CD14-positive monocyte (primary cell): Measurements from ENCODE around the gene PCCB. TPM values are rescaled to one million over a fixed set of nuclear protein-coding genes. Genes with fewer than 3 reads are reported as not detected.
"Not testable (repeated sequence)": the region's sequence is repeated elsewhere in the genome, so short reads cannot be mapped to it uniquely, and the experiment has no call there.

ENCODE experiments used
- DNase-seq, 3 donors: peaks; one replicate each; pipeline ENCODE4 v3.0.0-alpha.2; 2011 to 2022
- H2AFZ ChIP-seq: 2 replicates; pipeline ENCODE4 v1.6.0; 2012; ENCODE audit warnings: mild to moderate bottlenecking, low read depth, low read length, inconsistent platforms; ENCODE audit not compliant: insufficient read depth, poor library complexity, severe bottlenecking
- H3K27ac ChIP-seq, 2 donors: 1 replicate in 1 of 2; 2 replicates in 1 of 2; pipeline ENCODE4 v1.5.1; 2012 to 2013; ENCODE audit warnings: low read length in 2 of 2, control low read depth in 1 of 2, inconsistent platforms in 1 of 2, low read depth in 1 of 2, mild to moderate bottlenecking in 1 of 2
- H3K27me3 ChIP-seq, 2 donors: one replicate each; pipeline versions ENCODE4 v1.6.0 to v1.6.1; 2011 to 2013; ENCODE audit warnings: low read length in 2 of 2; ENCODE audit not compliant: control insufficient read depth in 2 of 2, insufficient read depth in 2 of 2
- H3K36me3 ChIP-seq, 2 donors: replicated peaks in 1 of 2; 1 replicate in 1 of 2; 2 replicates in 1 of 2; pipeline versions ENCODE4 v1.5.1 to v1.6.1; 2012 to 2013; ENCODE audit warnings: low read length in 2 of 2, control low read depth in 1 of 2, inconsistent platforms in 1 of 2, mild to moderate bottlenecking in 1 of 2; ENCODE audit not compliant: insufficient read depth in 2 of 2, control insufficient read depth in 1 of 2
- H3K4me1 ChIP-seq, 2 donors: 1 replicate in 1 of 2; 2 replicates in 1 of 2; pipeline versions ENCODE4 v1.5.1 to v1.6.1; 2012 to 2013; ENCODE audit warnings: low read length in 2 of 2, control low read depth in 1 of 2, inconsistent platforms in 1 of 2, mild to moderate bottlenecking in 1 of 2, moderate library complexity in 1 of 2; ENCODE audit not compliant: insufficient read depth in 2 of 2, control insufficient read depth in 1 of 2
- H3K4me2 ChIP-seq: replicated peaks from 2 replicates; pipeline ENCODE3; 2012; ENCODE audit warnings: low read length, moderate library complexity, mild to moderate bottlenecking; ENCODE audit not compliant: poor library complexity, severe bottlenecking; ENCODE audit errors: extremely low read depth
- H3K4me3 ChIP-seq, 3 experiments: fragments of 200-600 bp in 1 of 3; sonication (generic) in 1 of 3; replicated peaks in 1 of 3; 1 replicate in 2 of 3; 2 replicates in 1 of 3; pipeline ENCODE4 v1.5.1; 2011 to 2013; ENCODE audit warnings: low read length in 3 of 3, mild to moderate bottlenecking in 3 of 3, control low read depth in 2 of 3, low read depth in 2 of 3, inconsistent platforms in 1 of 3, moderate library complexity in 1 of 3
- H3K79me2 ChIP-seq: 2 replicates; pipeline ENCODE4 v1.6.0; 2012; ENCODE audit warnings: mild to moderate bottlenecking, control low read depth, inconsistent platforms, low read length, moderate library complexity; ENCODE audit not compliant: insufficient read depth
- H3K9ac ChIP-seq: 2 replicates; pipeline ENCODE4 v1.6.0; 2017; ENCODE audit warnings: low read length, mild to moderate bottlenecking; ENCODE audit not compliant: insufficient read depth, poor library complexity, severe bottlenecking
- H3K9me3 ChIP-seq, 2 donors: replicated peaks in 1 of 2; 1 replicate in 1 of 2; 2 replicates in 1 of 2; pipeline versions ENCODE4 v1.5.1 to v1.6.1; 2012 to 2013; ENCODE audit warnings: low read length in 2 of 2, control low read depth in 1 of 2; ENCODE audit not compliant: control insufficient read depth in 1 of 2, insufficient read depth in 1 of 2
- H4K20me1 ChIP-seq: 2 replicates; pipeline ENCODE4 v1.6.0; 2012; ENCODE audit warnings: mild to moderate bottlenecking, low read length, control low read depth, moderate library complexity; ENCODE audit not compliant: insufficient read depth
- H3K27ac Mint-ChIP-seq, 7 donors: one replicate each; pipeline ENCODE4 v1.8.0; 2020; ENCODE audit warnings: mild to moderate bottlenecking in 7 of 7, mixed read lengths in 7 of 7, moderate library complexity in 6 of 7, inconsistent platforms in 2 of 7
- H3K27me3 Mint-ChIP-seq, 3 donors: one replicate each; pipeline ENCODE4 v1.8.0; 2021 to 2022; ENCODE audit warnings: low read depth in 3 of 3, mild to moderate bottlenecking in 3 of 3, mixed read lengths in 3 of 3, moderate library complexity in 3 of 3, inconsistent platforms in 1 of 3
- H3K36me3 Mint-ChIP-seq, 2 donors: one replicate each; pipeline ENCODE4 v1.8.0; 2020; ENCODE audit warnings: mixed read lengths in 2 of 2, inconsistent platforms in 1 of 2, mild to moderate bottlenecking in 1 of 2
- H3K4me1 Mint-ChIP-seq: one replicate; pipeline ENCODE4 v1.8.0; 2020; ENCODE audit warnings: mild to moderate bottlenecking, mixed read lengths
- H3K4me3 Mint-ChIP-seq, 2 donors: one replicate each; pipeline ENCODE4 v1.8.0; 2020; ENCODE audit warnings: mild to moderate bottlenecking in 2 of 2, mixed read lengths in 2 of 2, moderate library complexity in 1 of 2
- H3K9me3 Mint-ChIP-seq, 7 donors: one replicate each; pipeline ENCODE4 v1.8.0; 2020 to 2022; ENCODE audit warnings: mixed read lengths in 7 of 7, mild to moderate bottlenecking in 6 of 7, moderate library complexity in 6 of 7, inconsistent platforms in 2 of 7
- WGBS: methylation state at CpG from one replicate; pipeline ENCODE4 v1.1.5; 2013; ENCODE audit warnings: missing lambda C conversion rate; ENCODE audit not compliant: insufficient coverage; 5-methylcytosine and 5-hydroxymethylcytosine counted together
- intact Hi-C, 2 donors: fragments of 100-400 bp; cut with micrococcal nuclease; formaldehyde crosslinking; loops; one replicate each; pipeline versions ENCODE4 v1.15.0 to v1.15.1; 2023
- polyA plus RNA-seq, 3 donors: library from polyadenylated mRNA; depleted of rRNA in 1 of 3; unstranded in 2 of 3; stranded (reverse) in 1 of 3; fragments of 300-500 nt in 2 of 3; fragments of >200 nt in 1 of 3; fragmentation: Illumina TruSeq in 2 of 3; gene quantifications; 1 replicate in 2 of 3; 2 replicates in 1 of 3; pipeline ENCODE4 v1.2.3, GENCODE V29; 2012 to 2021
- TF ChIP-seq, protein P1 (sequence below): fragments of 200-600 bp; IDR thresholded peaks from one replicate; pipeline ENCODE4 v1.8.0; 2022; ENCODE audit warnings: antibody characterized with exemption, mild to moderate bottlenecking

PCCB gene
- polyA plus RNA-seq, 3 donors = 13.1 to 41.7 (median 31.6) TPM

DNA sequence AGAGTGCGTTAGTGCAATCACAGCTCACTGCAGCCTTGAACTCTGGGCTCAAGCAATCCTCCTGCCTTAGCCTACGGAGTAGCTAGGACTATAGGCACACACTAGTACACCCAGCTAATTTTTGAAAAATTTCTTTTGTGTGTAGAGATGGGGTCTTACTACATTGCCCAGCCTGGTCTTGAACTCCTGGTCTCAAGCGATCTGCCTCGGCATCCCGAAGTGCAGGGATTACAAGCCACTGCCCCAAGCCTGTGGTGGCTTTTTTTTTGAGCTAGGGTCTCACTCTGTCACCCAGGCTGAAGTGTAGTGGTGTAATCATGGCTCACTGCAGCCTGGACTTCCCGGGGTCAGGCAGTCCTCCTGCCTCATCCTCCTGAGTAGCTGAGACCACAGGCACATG, 17.1 kb downstream of the PCCB start:
- peaks cover 0 to 1% (median 0%) of the 10 kb centered on the region in 7 donors for H3K9me3 Mint-ChIP-seq
- no peaks in the 10 kb centered on the region for H3K27me3 Mint-ChIP-seq
- peaks cover 50 to 69% of the 10 kb centered on the region in 2 donors for H3K36me3 Mint-ChIP-seq
- 100% methylated on average over 3 of the region's 6 CpGs for WGBS
- Histone ChIP-seq H3K4me1 (no peaks in the 10 kb centered on the region), H3K27ac (no peak overlapping the region), H2AFZ (no peak overlapping the region), H3K9ac (no peak overlapping the region), H3K36me3 (peaks cover 23 to 52% of the 10 kb centered on the region in 2 donors), H3K27me3 (no peaks in the 10 kb centered on the region), H3K9me3 (no peaks in the 10 kb centered on the region), H3K4me3 (no peak overlapping the region), H3K79me2 (peaks cover 4% of the 10 kb centered on the region), H3K4me2 (no peak overlapping the region), H4K20me1 (no peaks in the 10 kb centered on the region)
- H3K4me3 Mint-ChIP-seq = no peak overlapping the region
- no peak for DNase-seq
- H3K4me1 Mint-ChIP-seq = no peaks in the 10 kb centered on the region
- intact Hi-C loops = no loop called here
- TF ChIP-seq, protein P1, sequence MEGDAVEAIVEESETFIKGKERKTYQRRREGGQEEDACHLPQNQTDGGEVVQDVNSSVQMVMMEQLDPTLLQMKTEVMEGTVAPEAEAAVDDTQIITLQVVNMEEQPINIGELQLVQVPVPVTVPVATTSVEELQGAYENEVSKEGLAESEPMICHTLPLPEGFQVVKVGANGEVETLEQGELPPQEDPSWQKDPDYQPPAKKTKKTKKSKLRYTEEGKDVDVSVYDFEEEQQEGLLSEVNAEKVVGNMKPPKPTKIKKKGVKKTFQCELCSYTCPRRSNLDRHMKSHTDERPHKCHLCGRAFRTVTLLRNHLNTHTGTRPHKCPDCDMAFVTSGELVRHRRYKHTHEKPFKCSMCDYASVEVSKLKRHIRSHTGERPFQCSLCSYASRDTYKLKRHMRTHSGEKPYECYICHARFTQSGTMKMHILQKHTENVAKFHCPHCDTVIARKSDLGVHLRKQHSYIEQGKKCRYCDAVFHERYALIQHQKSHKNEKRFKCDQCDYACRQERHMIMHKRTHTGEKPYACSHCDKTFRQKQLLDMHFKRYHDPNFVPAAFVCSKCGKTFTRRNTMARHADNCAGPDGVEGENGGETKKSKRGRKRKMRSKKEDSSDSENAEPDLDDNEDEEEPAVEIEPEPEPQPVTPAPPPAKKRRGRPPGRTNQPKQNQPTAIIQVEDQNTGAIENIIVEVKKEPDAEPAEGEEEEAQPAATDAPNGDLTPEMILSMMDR = no peak
- H3K27ac Mint-ChIP-seq = peak overlapping the region in 2 of 7 donors; percentile 31 to 67

DNA sequence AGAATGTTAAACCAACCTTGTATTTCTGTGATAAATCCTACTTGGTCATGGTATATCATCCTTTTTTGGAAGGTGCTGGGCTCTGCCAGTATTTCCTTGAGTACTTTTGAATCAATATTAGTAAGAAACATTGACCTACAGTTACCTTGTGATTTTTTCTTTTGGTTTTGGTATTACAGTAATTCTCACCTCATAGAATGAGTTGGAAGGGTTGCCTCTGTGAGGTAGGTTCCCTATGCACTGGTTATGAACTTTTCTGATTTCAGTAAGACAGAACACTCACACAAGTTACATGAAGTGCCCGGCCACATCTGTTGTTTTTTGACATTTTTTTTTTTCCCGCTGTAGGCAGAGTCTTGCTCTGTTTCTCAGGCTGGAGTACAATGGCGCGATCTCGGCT, 20.0 kb downstream of the PCCB start:
- H3K27ac Mint-ChIP-seq = no peak overlapping the region
- no peaks in the 10 kb centered on the region for H3K4me1 ChIP-seq
- H3K79me2 ChIP-seq = peaks cover 4% of the 10 kb centered on the region
- no peaks in the 10 kb centered on the region for H4K20me1 ChIP-seq
- H3K36me3 ChIP-seq = peaks cover 11 to 40% of the 10 kb centered on the region in 2 donors
- H3K36me3 Mint-ChIP-seq = peaks cover 53 to 71% of the 10 kb centered on the region in 2 donors
- H3K4me3 ChIP-seq = no peak overlapping the region
- no peaks in the 10 kb centered on the region for H3K9me3 ChIP-seq
- no peak overlapping the region for H3K27ac ChIP-seq
- DNase-seq = no peak
- TF ChIP-seq, protein P1 = no peak
- H3K4me2 ChIP-seq = no peak overlapping the region
- WGBS = 100% methylated on average over 2 of the region's 5 CpGs
- H3K27me3 ChIP-seq = no peaks in the 10 kb centered on the region
- no peak overlapping the region for H3K9ac ChIP-seq
- H2AFZ ChIP-seq = no peak overlapping the region
- intact Hi-C loops = no loop called here
- H3K4me1 Mint-ChIP-seq = no peaks in the 10 kb centered on the region
- no peak overlapping the region for H3K4me3 Mint-ChIP-seq
- H3K27me3 Mint-ChIP-seq = no peaks in the 10 kb centered on the region
- peaks cover 0 to 12% (median 5%) of the 10 kb centered on the region in 7 donors for H3K9me3 Mint-ChIP-seq

DNA sequence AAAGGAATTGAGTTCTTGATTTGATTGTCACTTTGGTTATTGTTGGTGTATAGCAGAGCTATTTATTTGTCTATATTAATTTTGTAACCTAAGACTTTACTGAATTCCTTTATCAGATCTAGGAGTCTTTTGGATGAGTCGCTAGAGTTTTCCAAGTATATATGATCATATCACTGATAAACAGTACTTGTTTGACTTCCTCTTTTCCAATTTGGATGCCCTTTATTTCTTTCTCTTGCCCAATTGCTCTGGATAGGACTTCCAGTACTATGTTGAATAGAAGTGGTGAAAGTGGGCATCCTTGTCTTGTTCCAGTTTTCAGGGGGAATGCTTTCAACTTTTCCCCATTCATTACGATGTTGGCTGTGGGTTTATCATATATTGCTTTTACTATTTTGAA, 21.5 kb downstream of the PCCB start:
- H3K27ac ChIP-seq, DNase-seq, H3K9ac ChIP-seq, H3K4me3 ChIP-seq, H3K4me3 Mint-ChIP-seq, H3K27ac Mint-ChIP-seq, H4K20me1 ChIP-seq, H3K4me1 Mint-ChIP-seq, H3K9me3 ChIP-seq, intact Hi-C loops, H3K27me3 Mint-ChIP-seq, H3K4me1 ChIP-seq, H3K27me3 ChIP-seq, H3K4me2 ChIP-seq, H3K79me2 ChIP-seq, H2AFZ ChIP-seq: not testable (repeated sequence)
- Mint-ChIP-seq H3K9me3 (peaks cover 0 to 12% (median 5%) of the 10 kb centered on the region in 7 donors), H3K36me3 (peaks cover 50 to 67% of the 10 kb centered on the region in 2 donors)
- H3K36me3 ChIP-seq = peaks cover 7 to 45% of the 10 kb centered on the region in 2 donors
- WGBS = no CpG with 5 or more reads among the region's 2 CpGs
